GM19395 (cell line): ENCODE results near the gene CDON.

Source experiments
- ATAC-seq: cut with Tn5 transposase; IDR thresholded peaks from one replicate; pipeline ENCODE4 v1.9.1; 2021; ENCODE audit warnings: mild to moderate bottlenecking, moderate library complexity; ENCODE audit not compliant: unreplicated experiment

Gene CDON

DNA sequence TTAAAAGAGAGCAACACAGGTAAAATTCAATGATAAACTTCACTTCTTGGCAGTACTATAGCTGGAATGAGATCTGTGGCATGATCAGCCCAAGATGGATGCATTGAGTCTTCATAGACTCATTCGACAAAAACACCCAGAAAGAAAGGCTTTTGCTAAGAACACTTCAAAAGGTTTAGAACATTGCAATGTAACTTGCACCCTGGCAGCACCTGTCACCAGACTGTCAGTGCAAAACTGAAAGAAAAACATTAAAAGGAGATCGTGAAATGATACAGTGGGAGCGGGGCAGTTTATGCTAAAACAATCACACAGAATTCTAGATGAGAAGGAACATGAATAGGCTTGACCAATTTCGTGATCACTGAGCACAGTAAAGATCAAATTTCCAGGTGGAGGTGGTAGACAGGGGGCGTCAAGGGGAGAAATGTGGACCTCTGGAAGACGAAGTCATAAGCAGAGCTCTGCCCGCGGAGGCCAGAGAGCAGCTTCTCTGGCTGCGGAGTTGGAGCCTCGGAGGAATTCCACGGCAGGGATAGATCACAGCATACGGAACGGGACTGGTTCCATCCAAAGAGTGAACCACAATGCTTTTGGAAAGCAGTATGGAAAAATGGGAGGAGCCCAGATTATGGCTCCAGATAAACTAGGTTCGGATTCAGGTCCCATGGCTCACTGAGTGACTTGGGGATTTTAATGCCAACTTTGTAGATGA lies 104.9 kb downstream of the CDON start:
- ATAC-seq, result no peak

DNA sequence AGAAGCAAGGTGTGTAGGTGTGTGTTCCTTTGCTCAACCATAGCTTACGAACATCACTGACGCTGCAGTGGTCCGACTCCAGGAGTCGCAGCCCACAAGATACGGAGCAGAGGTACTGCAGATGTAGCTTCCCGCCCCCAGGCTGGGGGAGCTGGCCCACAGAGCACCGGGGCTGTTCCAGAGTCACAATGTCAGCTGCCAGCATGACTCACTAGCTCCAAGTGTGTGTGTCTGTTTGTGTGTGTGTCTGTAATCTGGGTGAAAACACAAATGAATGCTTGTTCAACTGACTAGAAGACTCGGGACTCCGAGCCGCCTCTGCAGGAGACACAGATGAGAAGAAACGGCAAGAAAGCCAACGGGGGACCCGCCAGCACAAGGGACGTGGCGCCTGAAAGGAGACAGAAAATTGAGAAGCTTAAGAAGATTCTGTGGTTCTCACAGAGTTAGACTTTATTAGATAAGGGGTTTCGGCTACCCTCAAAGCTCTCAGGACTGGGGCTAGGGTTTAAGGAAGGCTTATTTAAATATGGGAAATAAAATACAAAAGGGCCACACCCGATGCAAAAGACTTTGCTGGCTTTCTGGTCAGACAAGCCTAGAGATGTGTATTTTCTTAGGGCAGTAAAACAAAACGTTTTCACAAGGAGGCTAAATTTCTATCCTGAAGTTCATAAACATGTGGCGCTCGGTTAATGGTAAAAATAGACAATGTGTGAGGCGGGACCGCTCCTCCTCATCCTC lies 106.1 kb downstream of the CDON start:
- ATAC-seq, result no peak

DNA sequence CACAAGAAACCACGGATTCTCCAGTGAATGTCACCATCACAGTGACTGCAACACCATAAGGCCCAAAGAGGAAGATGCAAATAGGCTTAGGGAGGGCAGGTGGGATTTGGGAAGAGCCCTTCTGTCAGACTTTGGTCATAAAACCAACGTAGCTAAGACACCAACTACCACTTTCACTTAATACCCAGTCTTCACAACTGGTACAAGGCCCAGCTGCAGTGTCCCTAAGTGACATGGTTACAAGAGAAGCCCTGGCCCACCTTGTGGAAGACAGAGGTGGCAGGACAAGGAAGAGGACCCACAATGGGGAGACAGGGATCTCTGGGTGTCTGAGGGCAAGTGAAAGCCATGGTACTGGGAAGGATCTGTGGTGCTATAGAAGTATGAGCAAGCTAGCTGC lies 106.8 kb downstream of the CDON start:
- no peak for ATAC-seq

DNA sequence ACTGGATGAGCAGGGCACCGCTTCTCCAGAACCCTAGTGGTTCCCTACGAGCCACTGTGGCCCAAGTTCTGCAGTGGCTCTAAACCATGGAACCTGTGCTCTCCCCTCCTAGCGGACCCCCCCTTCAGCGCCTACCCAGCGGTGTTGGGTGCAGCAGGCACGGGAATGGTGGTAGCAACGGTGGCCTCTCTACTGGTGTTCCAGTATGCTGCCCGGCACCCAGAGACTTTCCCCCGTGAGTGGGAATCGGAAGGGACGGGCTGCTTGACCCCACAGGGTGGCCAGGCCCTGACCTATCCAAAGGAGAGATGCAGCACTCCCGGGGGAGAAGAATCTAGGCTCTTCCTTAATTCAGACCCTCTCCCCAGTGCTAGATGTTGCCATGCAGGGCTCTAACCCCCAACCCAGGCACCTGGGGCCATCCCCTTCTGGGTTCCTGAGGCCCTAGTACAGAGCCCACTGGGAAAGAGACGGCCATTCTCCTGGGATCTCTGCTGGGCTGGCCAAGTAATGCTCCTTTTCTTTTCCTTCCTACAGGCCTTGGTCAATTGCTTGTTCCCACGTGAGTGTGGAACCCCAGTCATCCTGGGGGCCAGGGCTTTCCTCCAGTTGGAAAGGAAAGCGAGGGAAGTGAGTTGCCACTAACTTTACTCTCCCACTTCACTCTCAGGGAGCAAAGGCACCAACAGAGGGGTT lies 107.6 kb downstream of the CDON start:
- no peak for ATAC-seq

DNA sequence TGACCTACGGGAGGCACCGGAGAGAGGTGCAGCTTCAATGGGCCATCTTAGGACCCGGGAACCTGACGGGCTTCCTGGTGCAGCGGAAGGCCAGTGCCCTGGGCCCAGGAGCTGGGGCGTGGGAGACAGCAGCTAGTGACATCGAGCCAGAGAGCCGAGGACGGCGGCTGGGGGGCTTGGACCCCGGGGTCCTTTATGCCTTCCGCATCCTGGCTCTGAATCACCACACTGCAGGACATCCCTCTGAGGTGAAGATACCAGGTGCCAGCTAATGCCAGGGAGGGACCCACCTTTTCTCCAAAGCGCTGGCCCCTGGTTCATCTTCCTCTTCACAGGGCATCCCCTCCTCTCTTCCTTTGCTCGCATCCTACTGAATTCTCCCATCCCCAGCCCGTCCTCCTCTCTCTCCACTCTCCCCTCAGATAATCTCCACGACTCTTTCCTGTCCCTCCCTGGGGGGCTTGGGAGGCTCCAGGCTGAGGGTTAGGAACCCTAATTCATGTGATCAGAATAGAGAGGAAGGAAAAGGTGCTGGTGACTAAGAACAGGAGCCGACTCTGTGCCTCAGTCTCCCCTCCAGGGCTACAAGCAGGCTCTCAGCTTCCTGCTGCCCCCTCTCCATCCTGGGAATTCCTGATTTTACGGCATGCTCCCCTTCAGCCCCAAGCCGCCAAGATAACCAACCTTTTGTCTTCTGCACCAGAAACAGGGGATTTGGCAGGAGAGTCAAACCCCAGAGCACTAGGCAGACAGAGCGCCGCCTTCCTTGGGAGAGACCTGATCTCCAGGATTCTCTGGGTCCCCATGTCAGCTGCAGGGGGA lies 108.3 kb downstream of the CDON start:
- no peak for ATAC-seq

DNA sequence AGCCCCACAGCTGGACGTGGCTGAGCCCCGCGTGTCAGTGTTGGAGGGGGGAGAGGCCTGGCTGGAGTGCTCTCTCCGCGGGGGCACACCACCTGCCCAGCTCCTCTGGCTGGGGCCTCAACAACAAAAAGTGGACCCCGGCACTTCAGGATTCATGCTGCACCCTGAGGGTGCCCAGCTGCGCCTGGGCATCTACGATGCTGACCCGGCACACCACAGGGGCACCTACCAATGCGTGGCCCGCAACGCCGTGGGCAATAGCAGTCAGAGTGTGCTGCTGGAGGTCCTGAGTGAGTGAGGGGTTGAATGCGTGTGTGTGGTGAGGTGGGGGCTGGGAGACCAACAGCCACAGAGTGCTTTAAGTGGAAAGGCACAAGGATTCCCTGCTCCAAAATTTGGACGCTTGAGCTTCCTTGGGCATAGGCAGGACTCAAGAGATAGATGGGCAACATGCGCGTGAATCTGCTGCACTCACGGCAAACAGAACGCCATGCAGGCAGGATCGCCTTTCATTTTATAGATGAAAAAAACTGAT lies 109.2 kb downstream of the CDON start:
- ATAC-seq, result no peak

DNA sequence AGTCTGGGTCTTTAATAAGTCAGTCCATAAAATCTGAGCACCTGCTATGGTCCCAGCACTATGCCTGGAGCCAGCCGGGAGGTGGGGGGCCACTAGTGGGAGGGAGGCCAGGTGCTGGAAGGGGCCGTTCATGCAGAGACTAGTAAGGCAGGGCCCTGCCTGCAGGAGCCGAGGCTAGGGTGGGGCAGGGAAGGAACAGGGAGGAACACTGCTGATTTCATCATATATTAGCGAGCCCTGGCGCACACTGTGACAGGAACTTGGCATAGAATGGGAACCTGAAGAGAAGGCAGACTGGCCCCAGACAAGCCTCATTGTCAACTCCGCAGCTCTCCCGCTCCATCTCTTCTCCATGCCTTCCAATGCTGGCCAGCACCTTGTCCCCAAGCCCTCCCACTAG lies 109.7 kb downstream of the CDON start:
- ATAC-seq, result no peak

DNA sequence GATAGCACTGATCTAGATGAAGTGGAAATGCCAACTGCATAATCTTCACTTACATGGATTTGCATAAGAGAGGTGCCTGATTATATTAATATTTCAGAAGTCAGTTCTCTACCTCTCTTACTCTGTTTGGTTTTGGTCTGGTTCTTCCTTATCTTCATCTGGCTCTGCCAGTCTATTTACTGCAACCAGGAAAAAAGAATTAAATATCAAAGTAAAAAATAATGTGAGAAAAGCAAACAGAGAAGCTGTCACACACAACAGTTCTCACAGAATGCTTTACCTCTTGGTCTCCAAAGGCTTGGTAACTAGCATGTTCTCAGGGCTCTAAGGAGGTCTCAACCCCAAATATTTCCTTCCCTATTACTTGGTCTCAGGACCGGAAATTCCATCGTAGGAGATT lies 110.1 kb downstream of the CDON start:
- no peak for ATAC-seq

DNA sequence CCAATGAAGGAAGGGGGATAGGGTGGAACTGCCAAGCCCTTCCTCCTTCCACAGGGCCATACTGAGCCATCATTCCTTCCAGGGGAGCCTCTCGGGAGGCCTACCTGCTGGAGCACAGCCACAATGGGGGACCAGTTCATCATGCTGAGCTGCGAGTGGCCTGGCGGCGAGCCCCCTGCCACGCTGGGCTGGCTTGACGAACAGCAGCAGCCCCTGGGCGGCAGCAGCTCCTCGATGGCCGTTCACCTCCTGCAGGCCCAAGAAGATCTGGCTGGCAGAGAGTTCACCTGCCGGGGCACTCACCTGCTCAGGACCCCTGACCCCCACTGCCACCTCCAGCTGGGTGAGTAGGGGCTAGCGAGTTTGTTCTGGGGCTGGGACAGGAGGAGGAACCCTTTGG lies 110.9 kb downstream of the CDON start:
- no peak for ATAC-seq

DNA sequence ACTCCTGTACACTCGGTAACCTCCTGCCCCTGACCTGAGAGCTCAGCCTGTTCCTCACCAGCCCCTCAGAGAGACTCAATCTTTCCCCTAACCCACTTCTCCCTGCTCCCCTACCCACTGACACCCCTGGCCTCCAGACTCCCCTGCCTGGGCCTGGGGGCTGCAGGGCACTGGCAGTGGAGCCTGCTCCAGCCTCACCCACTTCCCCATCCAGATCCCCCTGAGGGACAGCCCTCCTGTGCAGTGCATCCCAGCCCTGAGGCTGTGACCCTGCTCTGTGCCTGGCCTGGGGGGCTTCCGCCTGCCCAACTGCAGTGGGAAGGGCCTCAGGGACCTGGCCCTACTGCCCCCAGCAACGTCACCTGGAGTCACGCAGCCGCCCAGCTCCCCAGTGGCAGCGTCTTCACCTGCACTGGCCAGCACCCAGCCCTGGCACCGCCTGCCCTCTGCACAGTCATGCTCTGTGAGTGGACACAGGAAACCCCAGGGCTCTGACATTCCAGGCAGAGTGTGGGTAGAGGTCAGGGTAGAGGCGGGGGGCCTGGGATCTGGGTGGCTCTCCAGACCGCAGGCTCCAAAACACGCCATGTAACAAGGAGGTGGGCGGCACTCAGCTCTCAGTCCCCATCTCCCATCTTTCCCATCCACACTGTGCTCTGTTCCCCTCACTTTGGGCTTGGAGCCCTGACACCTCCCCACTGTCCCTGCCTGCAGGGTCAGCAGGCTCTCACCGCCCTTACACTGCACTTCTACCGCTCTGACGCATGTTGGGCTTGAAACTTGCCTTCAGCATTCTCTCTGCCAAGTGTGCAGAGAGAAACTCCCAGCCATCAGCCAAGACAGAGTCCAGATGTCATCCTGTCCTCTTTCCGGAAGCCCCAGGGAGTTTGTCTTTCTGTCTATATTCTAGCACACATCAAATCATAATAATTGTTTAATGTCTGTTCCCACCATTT lies 111.7 kb downstream of the CDON start:
- ATAC-seq, result no peak

DNA sequence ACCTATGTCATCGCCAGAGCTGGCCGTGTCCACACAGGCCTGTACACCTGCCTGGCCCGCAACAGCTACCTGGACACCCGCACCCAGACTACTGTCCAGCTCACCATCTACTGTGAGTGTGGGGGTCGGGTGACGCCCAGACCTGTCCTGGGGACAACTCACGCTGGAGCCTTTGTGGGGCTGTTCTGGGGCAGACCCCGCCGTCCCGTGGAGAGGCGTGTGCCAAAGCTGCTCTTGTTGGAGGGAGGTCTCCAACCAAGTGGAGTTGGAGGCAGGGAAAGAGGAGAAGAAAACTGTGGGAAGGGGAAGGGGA lies 112.5 kb downstream of the CDON start:
- ATAC-seq, result no peak

DNA sequence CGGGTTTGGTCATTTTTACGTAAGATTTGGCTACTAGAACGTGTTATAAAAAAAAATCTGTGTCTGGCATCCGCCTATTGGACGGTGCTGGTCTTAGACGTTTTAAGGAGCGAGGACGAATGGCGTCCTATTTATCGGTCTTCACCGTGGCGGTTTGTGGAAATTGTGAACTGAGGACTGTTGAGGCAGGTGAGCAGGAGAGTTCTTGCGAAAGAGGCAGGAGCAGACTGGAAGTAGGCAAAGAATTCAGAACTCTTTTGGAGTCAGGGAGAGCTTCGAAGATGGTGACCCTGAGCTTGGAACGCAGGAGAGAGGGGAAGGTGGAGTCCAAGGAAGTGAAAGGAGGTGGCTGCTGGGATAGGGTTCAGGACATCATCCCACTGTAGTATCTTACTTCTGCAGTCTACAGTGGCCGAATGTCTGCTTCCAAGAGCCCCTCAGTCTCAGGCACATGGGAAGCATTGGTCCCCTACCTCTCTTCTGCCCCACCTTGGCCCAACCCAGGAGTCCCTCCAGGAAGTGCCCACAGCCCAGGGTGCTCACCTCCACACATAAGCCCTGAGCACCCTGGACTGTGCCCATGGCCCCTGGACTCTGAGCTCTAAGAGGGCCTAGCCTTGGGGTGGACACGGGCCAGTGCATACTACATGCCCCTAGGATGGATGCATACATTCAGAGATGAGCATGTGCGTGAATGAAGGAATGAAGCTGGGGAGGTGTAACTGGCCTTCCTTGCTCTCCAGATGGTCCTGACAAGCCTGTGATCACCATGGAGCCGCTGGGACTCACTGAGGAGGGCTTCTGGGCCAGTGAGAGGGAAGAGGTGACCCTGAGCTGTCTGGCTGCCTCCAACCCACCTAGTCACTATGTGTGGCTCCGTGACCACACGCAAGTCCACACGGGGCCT lies 113.1 kb downstream of the CDON start:
- ATAC-seq, result no peak

DNA sequence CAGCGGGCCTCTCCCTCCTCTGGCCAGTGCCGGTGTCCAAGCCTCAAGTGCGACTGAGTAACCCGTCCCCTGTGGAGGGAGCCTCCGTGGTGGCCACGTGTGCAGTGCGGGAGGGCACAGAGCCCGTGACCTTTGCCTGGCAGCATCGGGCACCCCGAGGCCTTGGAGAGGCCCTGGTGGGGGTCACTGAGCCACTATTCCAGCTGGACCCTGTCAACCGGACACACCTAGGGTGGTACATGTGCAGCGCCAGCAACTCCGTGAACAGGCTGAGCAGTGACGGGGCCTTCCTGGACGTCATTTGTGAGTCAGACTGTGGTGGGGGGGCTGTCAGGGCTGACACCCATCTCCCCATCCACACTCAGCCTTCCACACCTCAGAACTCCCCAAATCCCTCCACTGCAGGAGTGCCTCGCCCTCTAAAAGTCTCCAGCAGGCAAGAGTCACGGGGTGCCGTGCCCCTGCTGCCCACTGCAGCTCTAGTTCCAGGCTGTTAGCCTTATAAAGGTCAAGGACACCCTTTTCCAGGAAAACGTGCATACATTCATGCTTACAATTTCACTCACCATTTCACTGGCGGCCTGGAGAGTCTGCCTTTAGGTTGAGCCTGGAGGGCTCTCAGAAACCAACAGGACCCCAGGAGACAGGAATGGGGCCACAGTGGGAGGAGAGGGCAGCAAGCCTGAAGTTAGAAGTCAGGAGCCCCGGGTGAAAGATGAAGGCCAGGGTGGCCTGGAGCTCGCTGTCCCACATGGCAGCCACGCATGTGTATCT lies 114.2 kb downstream of the CDON start:
- ATAC-seq, result no peak

DNA sequence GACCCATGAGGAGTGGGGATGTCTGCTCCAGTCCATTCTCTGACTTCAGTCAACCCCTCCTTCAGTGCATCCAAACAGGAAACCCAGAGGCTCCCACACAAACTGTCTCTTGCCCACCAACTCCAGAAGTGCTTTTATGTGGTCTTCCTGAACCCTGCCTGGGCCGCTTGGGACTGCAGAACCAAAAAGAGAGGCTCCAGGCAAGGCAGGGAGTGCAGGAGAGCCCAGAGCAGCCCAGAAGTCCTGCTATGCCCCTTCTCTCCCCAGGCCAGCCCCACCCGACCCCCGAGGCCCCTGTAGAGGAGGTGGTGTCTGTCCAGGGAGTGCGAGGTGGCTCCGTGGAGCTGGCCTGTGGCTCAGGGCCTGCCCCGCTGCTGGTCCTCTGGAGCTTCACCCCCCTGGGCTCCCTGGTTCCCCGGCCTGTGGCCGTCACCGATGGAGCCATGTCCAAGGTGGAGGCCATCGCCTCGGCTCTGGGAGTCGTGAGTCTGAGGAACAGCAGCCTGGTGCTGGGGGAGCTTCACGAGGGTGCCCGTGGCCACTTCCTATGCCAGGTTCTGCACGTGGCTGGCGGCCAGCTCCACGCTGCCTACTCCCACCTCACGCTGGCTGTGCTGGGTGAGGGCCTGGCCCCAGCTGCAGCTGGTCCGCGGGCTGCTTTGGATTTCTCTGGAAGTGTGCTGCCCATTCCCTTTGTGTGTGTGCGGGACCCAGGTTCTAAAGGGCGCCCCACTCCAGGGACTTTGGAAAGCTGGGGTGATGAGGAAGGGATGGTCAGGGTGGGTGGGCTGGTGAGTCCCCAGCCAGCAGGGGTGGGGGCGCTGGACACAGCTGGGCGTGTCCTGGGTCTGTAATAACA lies 115.0 kb downstream of the CDON start:
- ATAC-seq, result no peak

DNA sequence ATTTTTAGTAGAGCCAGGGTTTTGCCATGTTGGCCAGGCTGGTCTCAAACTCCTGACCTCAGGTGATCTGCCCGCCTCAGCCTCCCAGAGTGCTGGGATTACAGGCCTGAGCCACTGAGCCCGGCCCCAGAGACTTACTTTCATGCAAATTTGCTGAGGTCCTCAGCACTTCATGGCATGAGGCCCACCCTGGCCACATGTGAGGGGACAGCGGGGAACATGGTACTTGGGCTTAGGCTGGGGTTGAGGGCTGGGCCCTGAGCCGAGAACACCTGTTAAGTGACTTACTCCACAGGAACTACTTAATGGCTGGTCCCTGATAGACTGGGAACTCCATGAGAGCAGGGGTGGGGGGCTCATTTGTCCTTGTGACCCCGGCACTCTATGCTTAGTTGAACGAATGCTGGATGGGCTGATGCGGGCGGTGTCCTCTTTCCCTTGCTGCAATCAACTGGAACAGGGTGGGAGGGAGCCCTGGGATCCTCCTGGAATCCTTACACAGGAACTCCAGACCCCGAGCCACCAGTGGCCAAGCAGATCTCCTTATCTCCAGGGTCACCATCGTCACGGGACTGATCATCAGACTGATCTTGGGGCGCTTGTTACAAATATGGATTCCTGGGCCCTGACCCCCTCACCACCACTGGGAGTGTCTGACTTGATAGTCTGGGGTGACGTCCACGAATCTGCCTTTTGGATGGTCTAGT lies 115.8 kb downstream of the CDON start:
- ATAC-seq, result no peak

DNA sequence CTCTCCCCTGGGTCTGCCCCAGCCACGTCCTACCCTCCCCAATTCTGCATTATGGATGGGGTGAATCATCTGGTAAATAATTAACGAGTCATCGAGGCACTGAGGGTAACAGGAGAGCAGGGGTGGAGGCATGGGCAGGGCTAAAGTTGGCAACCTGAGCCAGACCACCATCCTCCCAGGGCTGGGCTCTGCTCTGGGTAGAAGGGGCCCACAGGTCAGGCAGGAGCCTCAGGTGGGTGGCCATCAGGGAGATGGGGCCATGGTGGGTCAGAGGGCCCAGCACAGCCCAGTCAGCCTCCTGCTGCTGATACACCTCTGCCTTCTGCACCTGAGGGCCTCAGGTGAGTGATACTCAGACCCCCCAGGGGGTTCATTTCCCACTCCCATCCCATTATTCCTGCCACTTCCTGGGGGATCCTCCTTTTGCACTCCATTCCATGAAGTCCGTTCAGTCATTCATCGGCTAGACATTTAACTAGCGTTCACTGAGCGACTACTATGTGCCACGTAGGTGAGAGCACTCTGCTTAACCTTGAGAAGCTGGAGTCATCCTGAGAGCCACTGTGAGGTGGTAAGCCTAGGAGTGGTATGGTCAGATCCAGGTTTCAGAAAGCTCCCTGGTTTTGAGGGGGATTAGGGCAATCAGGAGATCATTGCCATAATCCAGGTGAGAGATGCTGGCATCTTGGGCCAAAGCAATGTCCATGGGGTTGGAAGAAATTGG lies 116.7 kb downstream of the CDON start, which contains the start of gene VSIG10L2:
TSS of gene VSIG10L2 (plus strand) at position 248 of the 724 bp plus-strand sequence. CDS start at position 260, 12 bp downstream.
- ATAC-seq, result no peak
